Breast epithelium (tissue), 3 donors: ENCODE results near the gene RBM8A.

ENCODE experiments used
- CTCF ChIP-seq, 3 donors: fragments of 450-650 bp; IDR thresholded peaks; one replicate each; pipeline ENCODE4 v1.5.1; 2016 to 2017; ENCODE audit warnings: antibody characterized with exemption in 3 of 3, mild to moderate bottlenecking in 3 of 3, moderate library complexity in 3 of 3
- POLR2AphosphoS5 ChIP-seq, 3 donors: sonication (generic); formaldehyde crosslinking; IDR thresholded peaks; one replicate each; pipeline ENCODE4 v1.6.1; 2017; ENCODE audit warnings: antibody characterized with exemption in 3 of 3

DNA sequence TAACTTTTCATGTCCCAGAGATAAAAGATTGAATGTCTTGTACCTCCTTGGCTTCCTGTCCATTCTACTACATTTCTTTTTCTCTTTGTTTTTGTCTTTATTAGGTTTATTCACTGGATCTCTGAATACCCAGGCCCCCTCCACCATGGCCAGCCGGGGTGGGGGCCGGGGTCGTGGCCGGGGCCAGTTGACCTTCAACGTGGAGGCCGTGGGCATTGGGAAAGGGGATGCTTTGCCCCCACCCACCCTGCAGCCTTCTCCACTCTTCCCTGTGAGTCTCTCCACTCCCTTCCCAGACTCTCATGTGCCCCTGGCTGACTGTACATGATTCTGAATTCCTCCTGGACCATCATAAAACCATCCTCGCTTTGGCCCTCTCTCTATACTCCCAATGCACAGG is 47.4 kb upstream of the RBM8A start:
- TF ChIP-seq CTCF (IDR thresholded peaks at IDR 0.05): no peak
- no peak for TF ChIP-seq POLR2AphosphoS5 (IDR thresholded peaks at IDR 0.05)
